ENCODE measurements around the gene TCP10L.

GRCh38 chr21:32572574-32573420 is 12.5 kb downstream of the TCP10L start:
- no peak for TF ChIP-seq BHLHE40 (IDR thresholded peaks at IDR 0.05; ENCODE audit: borderline replicate concordance)
- TF ChIP-seq FOXK2 (IDR thresholded peaks at IDR 0.05) = no peak
- no peak for TF ChIP-seq SP1 (IDR thresholded peaks at IDR 0.05)
- TF ChIP-seq FOXM1 (IDR thresholded peaks at IDR 0.05; ENCODE audit: borderline replicate concordance) = no peak
- TF ChIP-seq NFRKB (IDR thresholded peaks at IDR 0.05) = no peak
- TF ChIP-seq ELF4 (IDR thresholded peaks at IDR 0.05) = no peak
- no peak for TF ChIP-seq ZNF384 (IDR thresholded peaks at IDR 0.05)
